ENCODE data around the gene MLLT3.

DNA sequence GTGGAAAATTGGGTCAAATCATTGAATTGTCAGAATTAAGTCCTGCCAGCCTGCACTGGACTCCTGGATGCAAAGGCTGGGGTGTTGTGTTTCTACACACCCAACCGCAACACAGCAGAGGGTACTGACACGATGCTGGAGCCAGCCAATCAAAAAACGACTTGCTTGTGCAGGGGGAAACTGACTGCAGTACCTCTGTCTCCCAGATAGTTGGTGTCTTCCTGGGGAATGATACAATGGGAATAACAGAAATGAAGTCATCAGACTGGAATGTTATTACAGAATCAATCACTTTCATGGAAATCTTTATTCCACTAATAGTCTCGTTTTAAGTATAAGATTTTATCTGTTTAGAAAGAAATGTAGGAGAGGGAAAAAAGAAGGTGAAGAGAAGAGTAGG, 330.3 kb downstream of the MLLT3 start:
- TF ChIP-seq, protein P1, sequence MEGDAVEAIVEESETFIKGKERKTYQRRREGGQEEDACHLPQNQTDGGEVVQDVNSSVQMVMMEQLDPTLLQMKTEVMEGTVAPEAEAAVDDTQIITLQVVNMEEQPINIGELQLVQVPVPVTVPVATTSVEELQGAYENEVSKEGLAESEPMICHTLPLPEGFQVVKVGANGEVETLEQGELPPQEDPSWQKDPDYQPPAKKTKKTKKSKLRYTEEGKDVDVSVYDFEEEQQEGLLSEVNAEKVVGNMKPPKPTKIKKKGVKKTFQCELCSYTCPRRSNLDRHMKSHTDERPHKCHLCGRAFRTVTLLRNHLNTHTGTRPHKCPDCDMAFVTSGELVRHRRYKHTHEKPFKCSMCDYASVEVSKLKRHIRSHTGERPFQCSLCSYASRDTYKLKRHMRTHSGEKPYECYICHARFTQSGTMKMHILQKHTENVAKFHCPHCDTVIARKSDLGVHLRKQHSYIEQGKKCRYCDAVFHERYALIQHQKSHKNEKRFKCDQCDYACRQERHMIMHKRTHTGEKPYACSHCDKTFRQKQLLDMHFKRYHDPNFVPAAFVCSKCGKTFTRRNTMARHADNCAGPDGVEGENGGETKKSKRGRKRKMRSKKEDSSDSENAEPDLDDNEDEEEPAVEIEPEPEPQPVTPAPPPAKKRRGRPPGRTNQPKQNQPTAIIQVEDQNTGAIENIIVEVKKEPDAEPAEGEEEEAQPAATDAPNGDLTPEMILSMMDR (IDR thresholded peaks at IDR 0.05; ENCODE audit: low read depth, low read length): no peak
- no peak for TF ChIP-seq EZH2phosphoT487 (IDR thresholded peaks at IDR 0.05; ENCODE audit: low read depth)

Data from OCI-LY3 (cell line).